Lower lobe of right lung (tissue), 2 donors: ENCODE measurements around the gene CGGBP1. TPM values are rescaled to one million over a fixed set of nuclear protein-coding genes. Genes with fewer than 3 reads are reported as not detected.

ENCODE experiments used
- ATAC-seq, 2 donors: fragments of 200-7000 bp; cut with Tn5 transposase; one replicate each; pipeline ENCODE4 v1.9.1; 2020 to 2022; ENCODE audit warnings: mild to moderate bottlenecking in 2 of 2, moderate library complexity in 2 of 2
- DNase-seq: peaks from one replicate; pipeline ENCODE4 v3.0.0-alpha.2; 2020
- H3K27ac ChIP-seq: fragments of 200-600 bp; one replicate; pipeline ENCODE4 v1.8.0; 2022
- H3K27me3 ChIP-seq: fragments of 200-600 bp; one replicate; pipeline ENCODE4 v1.8.0; 2022; ENCODE audit warnings: low read depth
- H3K36me3 ChIP-seq: fragments of 200-600 bp; one replicate; pipeline ENCODE4 v1.8.0; 2022; ENCODE audit warnings: mild to moderate bottlenecking
- H3K4me1 ChIP-seq: fragments of 200-600 bp; one replicate; pipeline ENCODE4 v1.8.0; 2022
- H3K4me3 ChIP-seq: fragments of 200-600 bp; one replicate; pipeline ENCODE4 v1.8.0; 2022; ENCODE audit warnings: mild to moderate bottlenecking
- H3K9me3 ChIP-seq: fragments of 200-600 bp; one replicate; pipeline ENCODE4 v1.8.0; 2022
- CTCF ChIP-seq: fragments of 200-600 bp; IDR thresholded peaks from one replicate; pipeline ENCODE4 v1.8.0; 2022; ENCODE audit warnings: antibody characterized with exemption, mild to moderate bottlenecking
- intact Hi-C: fragments of 100-400 bp; cut with DNase I; formaldehyde crosslinking; loops from one replicate; pipeline ENCODE4 v1.11.0; 2022
- total RNA-seq: library from RNA; stranded (reverse); fragmentation: NEBNext Ultra II Directional; extraction: Animal tissue kit (Norgen Biotek cat#: 25700); gene quantifications from one replicate; pipeline ENCODE4 v1.2.1, GENCODE V29; 2021
- donor health status: DM: no; HTN: yes; CAD: no; lungs with severe emphysema.

Gene CGGBP1
- total RNA-seq, 1 donor from 2014 or later = 85.9 TPM

DNA sequence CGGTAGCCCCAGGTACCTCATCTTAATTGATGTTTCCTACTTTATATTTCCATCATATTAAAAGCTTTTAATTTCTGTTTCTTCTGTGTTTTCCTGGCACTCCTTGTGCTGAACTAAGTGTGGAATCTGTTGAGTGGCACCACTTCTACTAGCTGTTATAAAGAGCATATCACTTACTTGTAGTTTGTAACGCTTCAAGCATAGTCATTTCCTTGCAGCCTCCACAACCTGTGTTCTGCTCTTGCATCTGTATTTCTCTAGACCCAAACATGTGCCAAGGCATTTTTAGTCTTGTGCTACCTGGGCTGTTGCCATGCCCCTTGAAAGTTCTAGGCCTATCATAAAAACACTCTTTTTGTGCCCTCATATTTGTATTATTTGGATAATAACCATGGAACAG lies 16.3 kb upstream of the CGGBP1 start:
- Histone ChIP-seq H3K9me3 (no peaks in the 10 kb centered on the region), H3K36me3 (no peaks in the 10 kb centered on the region), H3K4me1 (peaks cover 17% of the 10 kb centered on the region), H3K27me3 (no peaks in the 10 kb centered on the region), H3K27ac (no peak overlapping the region), H3K4me3 (no peak overlapping the region)
- no peak for TF ChIP-seq CTCF
- intact Hi-C loops = no loop called here
- ATAC-seq (peak in 1 of 2 donors; percentile 43), DNase-seq (no peak)

DNA sequence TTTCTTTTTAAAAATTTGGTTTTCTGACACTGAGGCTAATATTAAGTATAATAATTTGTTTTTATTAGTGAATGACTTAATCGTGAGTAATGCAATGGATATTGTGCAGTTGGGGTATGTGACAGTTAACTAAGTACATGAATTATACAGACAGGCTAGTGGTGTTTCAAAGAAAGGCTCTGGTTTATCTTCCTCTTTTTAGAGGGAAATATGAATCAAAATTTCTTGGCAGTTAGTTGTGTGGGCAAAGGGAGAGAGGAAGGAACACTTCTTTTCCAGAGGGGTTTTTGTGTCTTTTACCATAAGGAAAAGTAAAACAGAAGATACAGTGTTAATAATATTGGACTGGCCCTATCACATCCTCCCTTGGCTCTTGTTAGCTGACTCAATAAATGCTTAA lies 2.9 kb upstream of the CGGBP1 start:
- no peaks in the 10 kb centered on the region for H3K27me3 ChIP-seq
- intact Hi-C loops = no loop called here
- ATAC-seq (no peak), DNase-seq (no peak)
- no peak for TF ChIP-seq CTCF
- no peak overlapping the region for H3K27ac ChIP-seq
- no peaks in the 10 kb centered on the region for H3K9me3 ChIP-seq
- H3K4me3 ChIP-seq = no peak overlapping the region
- H3K4me1 ChIP-seq = peaks cover 35% of the 10 kb centered on the region
- H3K36me3 ChIP-seq = peaks cover 6% of the 10 kb centered on the region

GRCh38 chr3:88059380-88060170 lies 770 bp upstream of the CGGBP1 start:
- ATAC-seq = peak; percentile 1 to 23
- Histone ChIP-seq H3K9me3 (no peaks in the 10 kb centered on the region), H3K4me1 (peaks cover 38% of the 10 kb centered on the region), H3K36me3 (peaks cover 25% of the 10 kb centered on the region), H3K4me3 (peak overlapping the region; percentile 87), H3K27me3 (no peaks in the 10 kb centered on the region), H3K27ac (peak overlapping the region; percentile 96)
- no peak for TF ChIP-seq CTCF
- no peak for DNase-seq
- intact Hi-C loops = no loop called here

DNA sequence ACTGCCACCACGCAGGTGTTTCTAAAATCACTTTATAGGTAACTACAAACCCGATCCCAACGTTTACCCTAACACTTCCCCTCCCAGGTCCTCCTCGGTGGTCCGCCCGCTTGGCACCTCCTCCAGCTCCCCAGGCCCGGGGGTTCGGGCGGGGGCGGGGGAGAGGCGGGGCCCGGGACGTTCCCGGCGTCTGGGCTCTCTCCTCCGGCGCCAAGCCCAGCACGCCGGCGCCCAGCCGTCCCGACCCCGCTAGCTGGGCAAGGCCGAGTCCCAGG lies 562 bp downstream of the CGGBP1 start:
- Histone ChIP-seq H3K27me3 (no peaks in the 10 kb centered on the region), H3K9me3 (no peaks in the 10 kb centered on the region), H3K36me3 (peaks cover 35% of the 10 kb centered on the region), H3K4me3 (peak overlapping the region; percentile 87), H3K27ac (peak overlapping the region; percentile 96), H3K4me1 (peaks cover 38% of the 10 kb centered on the region)
- TF ChIP-seq CTCF = no peak
- ATAC-seq (peak in 1 of 2 donors; percentile 68), DNase-seq (no peak)
- intact Hi-C loops = no loop called here

- Histone ChIP-seq H3K4me1 (peaks cover 38% of the 10 kb centered on the region), H3K9me3 (no peaks in the 10 kb centered on the region), H3K4me3 (peak overlapping the region; percentile 87), H3K36me3 (peaks cover 35% of the 10 kb centered on the region), H3K27ac (peak overlapping the region; percentile 96), H3K27me3 (no peaks in the 10 kb centered on the region)
- no peak for TF ChIP-seq CTCF
- ATAC-seq = no peak
- intact Hi-C loops = no loop called here
- DNase-seq = no peak
Observed at GRCh38 chr3:88057630-88058305, 1.0 kb downstream of the CGGBP1 start.
